H9 (cell line): ENCODE data around the gene PBX1. TPM values are rescaled to one million over a fixed set of nuclear protein-coding genes. Genes with fewer than 3 reads are reported as not detected.

Experiments
- DNase-seq: peaks from one replicate; pipeline ENCODE4 v3.0.0-alpha.2; 2017
- H2AFZ ChIP-seq: one replicate; pipeline ENCODE4 v1.6.1; 2013; ENCODE audit warnings: mild to moderate bottlenecking, low read length, control low read depth, moderate library complexity
- H2AK5ac ChIP-seq: 2 replicates; pipeline ENCODE4 v1.6.1; 2013; ENCODE audit warnings: low read length, control low read depth, mixed read lengths; ENCODE audit not compliant: insufficient read length
- H2BK120ac ChIP-seq: one replicate; pipeline ENCODE4 v1.6.1; 2013; ENCODE audit warnings: low read depth, mild to moderate bottlenecking, low read length, control low read depth, inconsistent platforms; ENCODE audit not compliant: poor library complexity, severe bottlenecking
- H2BK12ac ChIP-seq: 2 replicates; pipeline ENCODE4 v1.6.1; 2013; ENCODE audit warnings: low read length, control low read depth, mixed read lengths, low read depth; ENCODE audit not compliant: insufficient read length
- H2BK15ac ChIP-seq: 2 replicates; pipeline ENCODE4 v1.6.1; 2013; ENCODE audit warnings: low read depth, low read length, control low read depth
- H2BK20ac ChIP-seq: one replicate; pipeline ENCODE4 v1.6.1; 2013; ENCODE audit warnings: low read depth, mild to moderate bottlenecking, low read length, control low read depth, inconsistent platforms; ENCODE audit not compliant: poor library complexity, severe bottlenecking
- H2BK5ac ChIP-seq: 2 replicates; pipeline ENCODE4 v1.6.1; 2013; ENCODE audit warnings: low read length, control low read depth, mixed read lengths; ENCODE audit not compliant: insufficient read length
- H3K14ac ChIP-seq: 2 replicates; pipeline ENCODE4 v1.6.1; 2013; ENCODE audit warnings: low read length, control low read depth; ENCODE audit not compliant: insufficient read depth
- H3K18ac ChIP-seq: 2 replicates; pipeline ENCODE4 v1.6.1; 2013; ENCODE audit warnings: low read depth, mild to moderate bottlenecking, mixed read lengths, low read length, control low read depth; ENCODE audit not compliant: insufficient read length
- H3K23ac ChIP-seq: 2 replicates; pipeline ENCODE4 v1.6.1; 2013; ENCODE audit warnings: low read length, control low read depth, mixed read lengths, low read depth; ENCODE audit not compliant: insufficient read length
- H3K23me2 ChIP-seq: 2 replicates; pipeline ENCODE4 v1.6.1; 2013; ENCODE audit warnings: low read depth, mild to moderate bottlenecking, mixed read lengths, low read length, control low read depth; ENCODE audit not compliant: insufficient read length, poor library complexity, severe bottlenecking
- H3K27ac ChIP-seq: 2 replicates; pipeline ENCODE4 v1.5.1; 2013; ENCODE audit warnings: low read length, control low read depth, mixed read lengths, low read depth; ENCODE audit not compliant: insufficient read length
- H3K27me3 ChIP-seq: 2 replicates; pipeline ENCODE4 v1.6.1; 2013; ENCODE audit warnings: low read length, control low read depth, inconsistent platforms; ENCODE audit not compliant: insufficient read depth
- H3K4ac ChIP-seq: 2 replicates; pipeline ENCODE4 v1.6.1; 2013; ENCODE audit warnings: low read depth, mild to moderate bottlenecking, control low read depth, inconsistent platforms, low read length, moderate library complexity
- H3K4me1 ChIP-seq: 2 replicates; pipeline ENCODE4 v1.6.1; 2013; ENCODE audit warnings: low read length, control low read depth, inconsistent platforms; ENCODE audit not compliant: insufficient read depth
- H3K4me2 ChIP-seq: 2 replicates; pipeline ENCODE4 v1.6.1; 2013; ENCODE audit warnings: low read length, control low read depth, mixed read lengths; ENCODE audit not compliant: insufficient read length, insufficient read depth
- H3K56ac ChIP-seq: 2 replicates; pipeline ENCODE4 v1.6.1; 2013; ENCODE audit warnings: low read depth, mild to moderate bottlenecking, mixed read lengths, low read length, control low read depth; ENCODE audit not compliant: insufficient read length
- H3K79me1 ChIP-seq: 2 replicates; pipeline ENCODE4 v1.6.1; 2013; ENCODE audit warnings: low read depth, mild to moderate bottlenecking, moderate library complexity, low read length, control low read depth, inconsistent platforms; ENCODE audit not compliant: insufficient read depth, poor library complexity, severe bottlenecking
- H3K79me2 ChIP-seq: 2 replicates; pipeline ENCODE4 v1.6.1; 2013; ENCODE audit warnings: low read length, control low read depth, inconsistent platforms; ENCODE audit not compliant: insufficient read depth
- H3K9ac ChIP-seq: 2 replicates; pipeline ENCODE4 v1.6.1; 2013; ENCODE audit warnings: low read length, control low read depth, mixed read lengths; ENCODE audit not compliant: insufficient read length; ENCODE audit errors: extremely low read depth
- H3K9me3 ChIP-seq: one replicate; pipeline ENCODE4 v1.6.1; 2013; ENCODE audit warnings: low read depth, low read length, inconsistent platforms; ENCODE audit not compliant: control insufficient read depth
- H3T11ph ChIP-seq: one replicate; pipeline ENCODE4 v1.6.1; 2013; ENCODE audit warnings: mild to moderate bottlenecking, low read length, control low read depth, inconsistent platforms
- H4K20me1 ChIP-seq: one replicate; pipeline ENCODE4 v1.6.1; 2013; ENCODE audit not compliant: control insufficient read depth, insufficient read length, insufficient read depth
- H4K5ac ChIP-seq: 2 replicates; pipeline ENCODE4 v1.6.1; 2013; ENCODE audit warnings: low read depth, mild to moderate bottlenecking, mixed read lengths, low read length, control low read depth; ENCODE audit not compliant: insufficient read length
- H4K8ac ChIP-seq: replicated peaks from 2 replicates; pipeline ENCODE4 v1.6.1; 2013; ENCODE audit warnings: low read length, control low read depth, mixed read lengths, low read depth; ENCODE audit not compliant: insufficient read length
- H4K91ac ChIP-seq: 2 replicates; pipeline ENCODE4 v1.6.1; 2013; ENCODE audit warnings: low read depth, mild to moderate bottlenecking, moderate library complexity, mixed read lengths, low read length, control low read depth; ENCODE audit not compliant: insufficient read length
- H3K27ac Mint-ChIP-seq, 3 experiments: 2 replicates in 2 of 3; 3 replicates in 1 of 3; pipeline ENCODE4 v1.8.0; 2020 to 2021; ENCODE audit warnings: mixed read lengths in 3 of 3, mild to moderate bottlenecking in 1 of 3, moderate library complexity in 1 of 3
- H3K27me3 Mint-ChIP-seq: 2 replicates; pipeline ENCODE4 v1.8.0; 2021; ENCODE audit warnings: low read depth, mild to moderate bottlenecking, moderate library complexity, mixed read lengths
- H3K36me3 Mint-ChIP-seq, 3 experiments: 2 replicates in 2 of 3; 3 replicates in 1 of 3; pipeline ENCODE4 v1.8.0; 2020 to 2021; ENCODE audit warnings: low read depth in 3 of 3, mixed read lengths in 3 of 3; ENCODE audit not compliant: insufficient read depth in 1 of 3
- H3K4me1 Mint-ChIP-seq, 2 experiments: 2 replicates each; pipeline ENCODE4 v1.8.0; 2020; ENCODE audit warnings: mixed read lengths in 2 of 2
- H3K4me3 Mint-ChIP-seq, 2 experiments: 2 replicates in 1 of 2; 3 replicates in 1 of 2; pipeline ENCODE4 v1.8.0; 2020 to 2021; ENCODE audit warnings: mild to moderate bottlenecking in 2 of 2, mixed read lengths in 2 of 2, moderate library complexity in 1 of 2
- H3K9me3 Mint-ChIP-seq, 2 experiments: 2 replicates in 1 of 2; 3 replicates in 1 of 2; pipeline ENCODE4 v1.8.0; 2020; ENCODE audit warnings: mild to moderate bottlenecking in 2 of 2, mixed read lengths in 2 of 2, moderate library complexity in 1 of 2
- CTCF ChIP-seq: fragments of 200-600 bp; sonication (generic); conservative IDR thresholded peaks from 3 replicates; pipeline ENCODE4 v1.8.0; 2021; ENCODE audit warnings: antibody characterized with exemption, mild to moderate bottlenecking
- WGBS: extraction: QIAGEN DNeasy Blood & Tissue Kit; methylation state at CpG from one replicate; pipeline ENCODE4 v1.1.7; 2013; ENCODE audit warnings: missing lambda C conversion rate, low lambda C conversion rate, mixed read lengths; ENCODE audit not compliant: insufficient read length; ENCODE audit errors: extremely low coverage; 5-methylcytosine and 5-hydroxymethylcytosine counted together
- total RNA-seq: library from RNA; stranded (reverse); gene quantifications from 2 replicates; pipeline ENCODE4 v1.2.1, GENCODE V29; 2021

Gene PBX1
- total RNA-seq, 1 experiment from 2014 or later, result 142 TPM

GRCh38 chr1:164853146-164853545, 294.2 kb downstream of the PBX1 start:
- Histone ChIP-seq H3K56ac (no peak overlapping the region), H3K79me1 (no peaks in the 10 kb centered on the region), H3K4me2 (no peak overlapping the region), H4K5ac (no peak overlapping the region), H3K9me3 (no peaks in the 10 kb centered on the region), H3K9ac (no peak overlapping the region), H2BK5ac (no peak overlapping the region), H3T11ph (no peak overlapping the region), H3K18ac (no peak overlapping the region), H2BK15ac (no peak overlapping the region), H2AFZ (no peak overlapping the region), H2BK20ac (no peak overlapping the region), H3K23ac (no peak overlapping the region), H3K27ac (no peak overlapping the region), H3K79me2 (no peaks in the 10 kb centered on the region), H3K27me3 (no peaks in the 10 kb centered on the region), H4K91ac (no peak overlapping the region), H4K8ac (no peak overlapping the region), H2BK12ac (no peak overlapping the region), H2BK120ac (no peak overlapping the region), H3K23me2 (no peaks in the 10 kb centered on the region), H4K20me1 (no peaks in the 10 kb centered on the region), H3K4ac (no peak overlapping the region), H2AK5ac (no peak overlapping the region), H3K14ac (no peak overlapping the region), H3K4me1 (peaks cover 7% of the 10 kb centered on the region; the same call in 1 of the 2 replicates)
- no peak overlapping the region for H3K4me3 Mint-ChIP-seq
- H3K9me3 Mint-ChIP-seq, result no peaks in the 10 kb centered on the region
- H3K27me3 Mint-ChIP-seq, result no peaks in the 10 kb centered on the region
- peaks cover 10 to 16% (median 15%) of the 10 kb centered on the region in 3 experiments; a peak in 6 of 7 replicates for H3K36me3 Mint-ChIP-seq
- DNase-seq, result no peak
- H3K27ac Mint-ChIP-seq, result no peak overlapping the region
- no peak for TF ChIP-seq CTCF
- no CpG with 5 or more reads among the region's 2 CpGs for WGBS
- peaks cover 16 to 17% of the 10 kb centered on the region in 2 experiments for H3K4me1 Mint-ChIP-seq
